Caco-2 (cell line): ENCODE measurements around the gene PRDM15. TPM values are rescaled to one million over a fixed set of nuclear protein-coding genes. Genes with fewer than 3 reads are reported as not detected.

Experiments used
- BruUV-seq: library from RNA; stranded (reverse); fragments of 400-500 nt; replicated peaks from 2 replicates; lab custom pipeline; 2021; lab: Mats Ljungman, UMichigan
- CTCF ChIA-PET: fragments of 300-600 bp; sonication (Branson Sonifier 250); formaldehyde crosslinking; loops from one replicate; lab custom pipeline; 2022; ENCODE audit warnings: antibody characterized with exemption; lab: Charles Lee
- POLR2A ChIA-PET: fragments of 300-600 bp; sonication (Branson Sonifier 250); formaldehyde crosslinking; loops from one replicate; lab custom pipeline; 2022; ENCODE audit warnings: antibody characterized with exemption; lab: Charles Lee
- DNase-seq, 2 experiments: peaks; one replicate each; pipeline versions ENCODE4 v3.0.0 to v3.0.0-alpha.2; 2020 to 2022
- H3K27me3 ChIP-seq: replicated peaks from 2 replicates; pipeline ENCODE4 v1.6.0; 2011; ENCODE audit warnings: low read length; ENCODE audit not compliant: control insufficient read depth, insufficient read depth
- H3K36me3 ChIP-seq: 2 replicates; pipeline ENCODE4 v1.5.1; 2011; ENCODE audit warnings: low read length; ENCODE audit not compliant: control insufficient read depth, insufficient read depth
- H3K4me1 ChIP-seq: fragments of 250-450 bp; sonication (Bioruptor Pico); 2 replicates; pipeline ENCODE4 v1.5.1; 2020; ENCODE audit warnings: mild to moderate bottlenecking
- H3K4me3 ChIP-seq: 2 replicates; pipeline ENCODE4 v1.5.1; 2011; ENCODE audit warnings: low read depth, mild to moderate bottlenecking, control low read depth, low read length
- H3K9me3 ChIP-seq: fragments of 250-450 bp; sonication (Bioruptor Pico); 2 replicates; pipeline ENCODE4 v1.5.1; 2020; ENCODE audit warnings: mild to moderate bottlenecking, moderate library complexity
- H3K27ac Mint-ChIP-seq: one replicate; pipeline ENCODE4 v1.8.0; 2022; ENCODE audit warnings: mixed read lengths; ENCODE audit not compliant: unreplicated experiment
- H3K27me3 Mint-ChIP-seq: one replicate; pipeline ENCODE4 v1.8.0; 2022; ENCODE audit warnings: mixed read lengths; ENCODE audit not compliant: insufficient read depth, unreplicated experiment
- H3K36me3 Mint-ChIP-seq: one replicate; pipeline ENCODE4 v1.8.0; 2022; ENCODE audit warnings: mild to moderate bottlenecking, mixed read lengths; ENCODE audit not compliant: insufficient read depth, unreplicated experiment
- H3K4me1 Mint-ChIP-seq: one replicate; pipeline ENCODE4 v1.8.0; 2022; ENCODE audit warnings: low read depth, mixed read lengths; ENCODE audit not compliant: unreplicated experiment
- H3K4me3 Mint-ChIP-seq: one replicate; pipeline ENCODE4 v1.8.0; 2022; ENCODE audit warnings: mild to moderate bottlenecking, moderate library complexity, mixed read lengths; ENCODE audit not compliant: unreplicated experiment
- H3K9me3 Mint-ChIP-seq: one replicate; pipeline ENCODE4 v1.8.0; 2022; ENCODE audit warnings: mixed read lengths; ENCODE audit not compliant: unreplicated experiment
- CTCF ChIP-seq, 2 experiments: fragments of 200-600 bp in 1 of 2; IDR thresholded peaks; 1 replicate in 1 of 2; 2 replicates in 1 of 2; pipeline versions ENCODE4 v1.5.1 to v1.8.0; 2011 to 2022; ENCODE audit warnings: antibody characterized with exemption in 1 of 2, control low read depth in 1 of 2, inconsistent platforms in 1 of 2, low read depth in 1 of 2, low read length in 1 of 2, mild to moderate bottlenecking in 1 of 2, moderate library complexity in 1 of 2; ENCODE audit not compliant: insufficient read depth in 1 of 2, severe bottlenecking in 1 of 2, unreplicated experiment in 1 of 2
- intact Hi-C: fragments of 100-400 bp; cut with micrococcal nuclease; formaldehyde crosslinking; loops from one replicate; pipeline ENCODE4 v1.10.0; 2022; ENCODE audit not compliant: unreplicated experiment
- total RNA-seq: library from RNA; stranded (reverse); gene quantifications from 2 replicates; pipeline ENCODE4 v1.2.3, GENCODE V29; 2022

Gene PRDM15
- total RNA-seq, 1 experiment from 2014 or later, result 5.6 TPM

- H3K4me1 Mint-ChIP-seq, result no peaks in the 10 kb centered on the region
- POLR2A ChIA-PET, result no interaction called here
Measured at GRCh38 chr21:41825216-41825615, 53.9 kb downstream of the PRDM15 start.

GRCh38 chr21:41824466-41825207 lies 54.5 kb downstream of the PRDM15 start:
- no peaks in the 10 kb centered on the region for H3K4me1 ChIP-seq
- no peaks in the 10 kb centered on the region for H3K27me3 ChIP-seq
- no peaks in the 10 kb centered on the region for H3K27me3 Mint-ChIP-seq
- no peak overlapping the region for H3K27ac Mint-ChIP-seq
- CTCF ChIA-PET, result interaction anchor here (0.5 to 0.9 kb wide), 2 partner anchors 9 to 13 kb away, joined by 3 read pairs; no protein-coding TSS in a partner anchor
- H3K4me3 Mint-ChIP-seq, result no peak overlapping the region
- intact Hi-C loops, result no loop called here
- POLR2A ChIA-PET, result no interaction called here
- no peaks in the 10 kb centered on the region for H3K36me3 Mint-ChIP-seq
- H3K36me3 ChIP-seq, result no peaks in the 10 kb centered on the region
- H3K9me3 Mint-ChIP-seq, result no peaks in the 10 kb centered on the region
- H3K4me3 ChIP-seq, result no peak overlapping the region
- no peak for TF ChIP-seq CTCF (IDR thresholded peaks at IDR 0.05; ENCODE audit: insufficient read depth in 1 of 2, low read depth in 1 of 2, low read length in 1 of 2, severe bottlenecking in 1 of 2, unreplicated experiment in 1 of 2)
- H3K4me1 Mint-ChIP-seq, result no peaks in the 10 kb centered on the region
- DNase-seq, result no peak
- no peaks in the 10 kb centered on the region for H3K9me3 ChIP-seq
- BruUV-seq, result no TSS peak

More at GRCh38 chr21:41825216-41825615, 53.9 kb downstream of the PRDM15 start:
- Mint-ChIP-seq H3K36me3 (no peaks in the 10 kb centered on the region), H3K27ac (no peak overlapping the region), H3K4me3 (no peak overlapping the region), H3K27me3 (no peaks in the 10 kb centered on the region), H3K9me3 (no peaks in the 10 kb centered on the region)
- intact Hi-C loops, result no loop called here
- no peak for DNase-seq
- no peaks in the 10 kb centered on the region for H3K4me1 ChIP-seq
- no peak for TF ChIP-seq CTCF (IDR thresholded peaks at IDR 0.05; ENCODE audit: insufficient read depth in 1 of 2, low read depth in 1 of 2, low read length in 1 of 2, severe bottlenecking in 1 of 2, unreplicated experiment in 1 of 2)
- no peaks in the 10 kb centered on the region for H3K27me3 ChIP-seq
- CTCF ChIA-PET, result no interaction called here
- no peaks in the 10 kb centered on the region for H3K36me3 ChIP-seq
- H3K9me3 ChIP-seq, result no peaks in the 10 kb centered on the region
- H3K4me3 ChIP-seq, result no peak overlapping the region
- BruUV-seq, result no TSS peak

GRCh38 chr21:41823906-41824305 lies 55.2 kb downstream of the PRDM15 start:
- no peak overlapping the region for H3K4me3 Mint-ChIP-seq
- DNase-seq, result no peak
- H3K27me3 Mint-ChIP-seq, result no peaks in the 10 kb centered on the region
- Histone ChIP-seq H3K36me3 (no peaks in the 10 kb centered on the region), H3K9me3 (no peaks in the 10 kb centered on the region), H3K4me3 (no peak overlapping the region), H3K27me3 (no peaks in the 10 kb centered on the region), H3K4me1 (no peaks in the 10 kb centered on the region)
- BruUV-seq, result no TSS peak
- intact Hi-C loops, result no loop called here
- CTCF ChIA-PET, result interaction anchor here (0.5 to 0.9 kb wide), 2 partner anchors 9 to 13 kb away, joined by 3 read pairs; no protein-coding TSS in a partner anchor
- H3K27ac Mint-ChIP-seq, result no peak overlapping the region
- TF ChIP-seq CTCF (IDR thresholded peaks at IDR 0.05; ENCODE audit: insufficient read depth in 1 of 2, low read depth in 1 of 2, low read length in 1 of 2, severe bottlenecking in 1 of 2, unreplicated experiment in 1 of 2), result no peak
- no peaks in the 10 kb centered on the region for H3K4me1 Mint-ChIP-seq
- no peaks in the 10 kb centered on the region for H3K9me3 Mint-ChIP-seq
- no peaks in the 10 kb centered on the region for H3K36me3 Mint-ChIP-seq
- POLR2A ChIA-PET, result no interaction called here
